Testis (tissue), 3 donors: ENCODE results near the gene FAM181A. TPM values are rescaled to one million over a fixed set of nuclear protein-coding genes. Genes with fewer than 3 reads are reported as not detected.

ENCODE experiments used
- DNase-seq: peaks from one replicate; pipeline ENCODE4 v3.0.0-alpha.2; 2019
- H3K27ac ChIP-seq, 2 donors: fragments of 200-600 bp; sonication (generic); one replicate each; pipeline ENCODE4 v1.5.1; 2019
- H3K27me3 ChIP-seq: fragments of 200-600 bp; sonication (generic); one replicate; pipeline ENCODE4 v1.5.1; 2019
- H3K36me3 ChIP-seq: fragments of 200-600 bp; sonication (generic); one replicate; pipeline ENCODE4 v1.5.1; 2017; ENCODE audit warnings: low read depth; ENCODE audit errors: missing control alignments
- H3K4me1 ChIP-seq: fragments of 200-600 bp; sonication (generic); one replicate; pipeline ENCODE4 v1.5.1; 2019
- H3K4me3 ChIP-seq, 2 donors: fragments of 200-600 bp; sonication (generic); one replicate each; pipeline ENCODE4 v1.5.1; 2017 to 2019
- H3K9me3 ChIP-seq: fragments of 200-600 bp; sonication (generic); one replicate; pipeline ENCODE4 v1.5.1; 2017
- POLR2A ChIP-seq: fragments of 450-650 bp; IDR thresholded peaks from one replicate; pipeline ENCODE4 v1.6.1; 2017; ENCODE audit warnings: antibody characterized with exemption, mild to moderate bottlenecking, moderate library complexity
- WGBS, 2 donors: methylation state at CpG; one replicate each; pipeline ENCODE4 v1.1.5; 2018; 5-methylcytosine and 5-hydroxymethylcytosine counted together
- intact Hi-C: fragments of 100-400 bp; cut with DNase I; formaldehyde crosslinking; loops from one replicate; pipeline ENCODE4 v1.15.1; 2023; ENCODE audit warnings: low total_unique reads
- microRNA-seq, 2 donors: library from miRNA; unstranded; fragments of <30 nt; microRNA quantifications; one replicate each; pipeline ENCODE4, GENCODE V29; 2016; ENCODE audit warnings: borderline number of aligned reads in 2 of 2, borderline replicate concordance in 1 of 2
- polyA plus RNA-seq: library from polyadenylated mRNA; stranded (reverse); fragments of 350-450 nt; fragmentation: Illumina TruSeq; extraction: RNeasy Lipid Tissue Mini Kit (QIAGEN cat#74804); gene quantifications from one replicate; pipeline ENCODE4 v1.2.3, GENCODE V29; 2014; ENCODE audit warnings: low read depth, low replicate concordance; ENCODE audit not compliant: insufficient read depth
- small RNA-seq, 2 donors: library from RNA; depleted of rRNA; stranded (forward); fragments of <200 nt; gene quantifications; one replicate each; pipeline ENCODE3, GENCODE V24; 2016
- total RNA-seq, 2 donors: library from RNA; depleted of rRNA; stranded (reverse); fragments of >200 nt; gene quantifications; one replicate each; pipeline ENCODE4 v1.2.3, GENCODE V29; 2016
- TF ChIP-seq, protein P1 (sequence below), 3 experiments: fragments of 450-650 bp in 2 of 3; fragments of 200-600 bp in 1 of 3; sonication (generic) in 1 of 3; IDR thresholded peaks; one replicate each; pipeline ENCODE4 v1.5.1; 2016 to 2019; ENCODE audit warnings: antibody characterized with exemption in 3 of 3, mild to moderate bottlenecking in 2 of 3, moderate library complexity in 1 of 3

Gene FAM181A
- total and polyA plus RNA-seq, 3 donors from 2014 or later = 12.7 to 48.5 (median 18.0) TPM

DNA sequence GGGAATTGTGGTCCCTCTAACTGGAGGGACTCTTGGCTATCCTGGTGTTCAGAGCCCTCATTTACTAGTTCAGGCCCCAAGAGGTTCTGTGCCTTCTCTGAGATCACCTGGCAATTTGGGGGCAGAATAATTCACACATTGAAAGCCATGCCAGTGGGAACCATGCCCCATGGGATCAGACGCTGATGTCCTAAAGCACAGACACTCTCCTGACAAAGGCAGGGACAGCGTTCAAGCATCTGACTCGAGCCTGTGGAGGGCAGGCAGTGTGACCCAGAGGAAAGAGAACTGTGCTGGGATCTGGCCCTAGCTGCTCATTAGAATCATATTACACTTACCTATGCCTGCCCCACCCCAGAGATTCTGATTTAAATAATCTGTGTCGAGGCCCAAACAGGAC lies 51.6 kb downstream of the FAM181A start:
- no peak overlapping the region for H3K4me3 ChIP-seq
- no peaks in the 10 kb centered on the region for H3K4me1 ChIP-seq
- intact Hi-C loops = no loop called here
- no peaks in the 10 kb centered on the region for H3K27me3 ChIP-seq
- no peaks in the 10 kb centered on the region for H3K36me3 ChIP-seq
- no peak for DNase-seq
- H3K27ac ChIP-seq = no peak overlapping the region
- TF ChIP-seq POLR2A = no peak
- TF ChIP-seq, protein P1, sequence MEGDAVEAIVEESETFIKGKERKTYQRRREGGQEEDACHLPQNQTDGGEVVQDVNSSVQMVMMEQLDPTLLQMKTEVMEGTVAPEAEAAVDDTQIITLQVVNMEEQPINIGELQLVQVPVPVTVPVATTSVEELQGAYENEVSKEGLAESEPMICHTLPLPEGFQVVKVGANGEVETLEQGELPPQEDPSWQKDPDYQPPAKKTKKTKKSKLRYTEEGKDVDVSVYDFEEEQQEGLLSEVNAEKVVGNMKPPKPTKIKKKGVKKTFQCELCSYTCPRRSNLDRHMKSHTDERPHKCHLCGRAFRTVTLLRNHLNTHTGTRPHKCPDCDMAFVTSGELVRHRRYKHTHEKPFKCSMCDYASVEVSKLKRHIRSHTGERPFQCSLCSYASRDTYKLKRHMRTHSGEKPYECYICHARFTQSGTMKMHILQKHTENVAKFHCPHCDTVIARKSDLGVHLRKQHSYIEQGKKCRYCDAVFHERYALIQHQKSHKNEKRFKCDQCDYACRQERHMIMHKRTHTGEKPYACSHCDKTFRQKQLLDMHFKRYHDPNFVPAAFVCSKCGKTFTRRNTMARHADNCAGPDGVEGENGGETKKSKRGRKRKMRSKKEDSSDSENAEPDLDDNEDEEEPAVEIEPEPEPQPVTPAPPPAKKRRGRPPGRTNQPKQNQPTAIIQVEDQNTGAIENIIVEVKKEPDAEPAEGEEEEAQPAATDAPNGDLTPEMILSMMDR (IDR thresholded peaks at IDR 0.05) = no peak
- WGBS, 2 donors = 78 to 94% methylated on average over 3 to 4 of the region's 4 CpGs
- H3K9me3 ChIP-seq = no peaks in the 10 kb centered on the region

Small RNA genes within 50 kb of the gene (microRNA-seq; reads per million reads assigned to microRNA genes)
- gene MIR4506 = 0 reads per million in 2 donors

Small RNA genes within 50 kb of the gene (small RNA-seq; reads per million reads assigned to genes)
- gene MIR4506 = 0 reads per million in 2 donors

Other genes with a start within 250 kb of the FAM181A start
- 1 to 10 TPM; 2.1 to 3.4 TPM for gene PRIMA1, start 138.9 kb upstream of the FAM181A start, total RNA-seq
- 7.3 TPM for gene PRIMA1, start 138.9 kb upstream of the FAM181A start, polyA plus RNA-seq
- 1 to 10 TPM; 3.7 to 4.3 TPM for gene ASB2, start 49.2 kb downstream of the FAM181A start, total RNA-seq
- gene ASB2, start 49.2 kb downstream of the FAM181A start, polyA plus RNA-seq = 3.5 TPM
- 10 to 100 TPM in 1 of 2 donors, 1 to 10 TPM in 1; 5.6 to 20.7 TPM for gene CCDC197, start 70.0 kb downstream of the FAM181A start, total RNA-seq
- 31.0 TPM for gene CCDC197, start 70.0 kb downstream of the FAM181A start, polyA plus RNA-seq
- 10 to 100 TPM in 1 of 2 donors, 1 to 10 TPM in 1; 8.4 to 19.3 TPM for gene OTUB2, start 99.0 kb downstream of the FAM181A start, total RNA-seq
- gene OTUB2, start 99.0 kb downstream of the FAM181A start, polyA plus RNA-seq = 16.8 TPM
- gene DDX24, start 153.9 kb downstream of the FAM181A start, total RNA-seq = 100 to 1,000 TPM; 378 to 485 TPM
- 431 TPM for gene DDX24, start 153.9 kb downstream of the FAM181A start, polyA plus RNA-seq
- gene IFI27L1, start 154.0 kb downstream of the FAM181A start, total RNA-seq = 100 to 1,000 TPM; 174 to 219 TPM
- gene IFI27L1, start 154.0 kb downstream of the FAM181A start, polyA plus RNA-seq = 209 TPM
- gene IFI27, start 183.4 kb downstream of the FAM181A start, total RNA-seq = 100 to 1,000 TPM; 388 to 531 TPM
- 312 TPM for gene IFI27, start 183.4 kb downstream of the FAM181A start, polyA plus RNA-seq
- 100 to 1,000 TPM; 182 to 187 TPM for gene IFI27L2, start 202.3 kb downstream of the FAM181A start, total RNA-seq
- gene IFI27L2, start 202.3 kb downstream of the FAM181A start, polyA plus RNA-seq = 71.8 TPM
- 10 to 100 TPM; 24.3 to 26.7 TPM for gene PPP4R4, start 247.0 kb downstream of the FAM181A start, total RNA-seq
- 15.8 TPM for gene PPP4R4, start 247.0 kb downstream of the FAM181A start, polyA plus RNA-seq